ENCODE results near the gene BTG1.

BTG1 gene

GRCh38 chr12:92140896-92141536 lies 4.6 kb downstream of the BTG1 start:
- in situ Hi-C loops (cut with HindIII; ENCODE audit: low pct_ligation_motif_present, low sequenced_read_pairs) = no loop called here
- Histone ChIP-seq H3K27ac (peak overlapping the region; percentile 16), H3K36me3 (replicated peaks) (peaks cover 11% of the 10 kb centered on the region), H3K27me3 (replicated peaks) (no peaks in the 10 kb centered on the region), H3K4me3 (ENCODE audit: low read depth, low read length) (peak overlapping the region; percentile 93)
- no peak for DNase-seq
- TF ChIP-seq, protein P1, sequence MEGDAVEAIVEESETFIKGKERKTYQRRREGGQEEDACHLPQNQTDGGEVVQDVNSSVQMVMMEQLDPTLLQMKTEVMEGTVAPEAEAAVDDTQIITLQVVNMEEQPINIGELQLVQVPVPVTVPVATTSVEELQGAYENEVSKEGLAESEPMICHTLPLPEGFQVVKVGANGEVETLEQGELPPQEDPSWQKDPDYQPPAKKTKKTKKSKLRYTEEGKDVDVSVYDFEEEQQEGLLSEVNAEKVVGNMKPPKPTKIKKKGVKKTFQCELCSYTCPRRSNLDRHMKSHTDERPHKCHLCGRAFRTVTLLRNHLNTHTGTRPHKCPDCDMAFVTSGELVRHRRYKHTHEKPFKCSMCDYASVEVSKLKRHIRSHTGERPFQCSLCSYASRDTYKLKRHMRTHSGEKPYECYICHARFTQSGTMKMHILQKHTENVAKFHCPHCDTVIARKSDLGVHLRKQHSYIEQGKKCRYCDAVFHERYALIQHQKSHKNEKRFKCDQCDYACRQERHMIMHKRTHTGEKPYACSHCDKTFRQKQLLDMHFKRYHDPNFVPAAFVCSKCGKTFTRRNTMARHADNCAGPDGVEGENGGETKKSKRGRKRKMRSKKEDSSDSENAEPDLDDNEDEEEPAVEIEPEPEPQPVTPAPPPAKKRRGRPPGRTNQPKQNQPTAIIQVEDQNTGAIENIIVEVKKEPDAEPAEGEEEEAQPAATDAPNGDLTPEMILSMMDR (IDR thresholded peaks at IDR 0.05; ENCODE audit: low read depth, low read length, missing control alignments) = no peak

GRCh38 chr12:92140156-92140555 lies 5.5 kb downstream of the BTG1 start:
- no peak overlapping the region for H3K27ac ChIP-seq
- in situ Hi-C loops (cut with HindIII; ENCODE audit: low pct_ligation_motif_present, low sequenced_read_pairs) = no loop called here
- DNase-seq = no peak
- peaks cover 11% of the 10 kb centered on the region for H3K36me3 ChIP-seq (replicated peaks)
- no peaks in the 10 kb centered on the region for H3K27me3 ChIP-seq (replicated peaks)
- peak overlapping the region; percentile 93 for H3K4me3 ChIP-seq (ENCODE audit: low read depth, low read length)
- TF ChIP-seq, protein P1 (IDR thresholded peaks at IDR 0.05; ENCODE audit: low read depth, low read length, missing control alignments) = no peak

DNA sequence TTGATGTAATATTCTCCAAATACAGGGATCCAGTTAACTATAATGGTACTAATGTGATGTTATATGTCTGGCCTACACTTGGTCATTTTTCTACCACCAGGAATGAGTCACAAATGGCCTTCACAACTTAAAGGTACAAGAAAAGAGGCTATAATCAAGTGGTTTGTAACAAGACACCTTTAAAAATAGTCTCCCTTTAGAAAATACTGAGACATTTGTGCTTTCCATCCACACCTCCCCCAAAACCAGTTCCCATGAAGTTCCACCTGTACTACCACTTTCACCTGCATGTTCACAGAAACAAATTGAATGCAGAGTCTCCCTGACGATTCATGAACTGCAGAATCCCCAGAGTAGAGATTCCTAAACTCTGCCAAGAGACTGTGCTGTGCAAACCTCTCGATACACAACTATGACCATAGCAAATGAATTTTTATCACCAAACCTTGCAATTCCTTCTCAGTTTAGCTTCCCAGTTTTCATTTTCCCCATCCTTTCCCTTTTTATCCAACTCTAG lies 6.0 kb downstream of the BTG1 start:
- H3K4me3 ChIP-seq (ENCODE audit: low read depth, low read length) = peak overlapping the region; percentile 93
- no peaks in the 10 kb centered on the region for H3K27me3 ChIP-seq (replicated peaks)
- H3K36me3 ChIP-seq (replicated peaks) = peaks cover 11% of the 10 kb centered on the region
- TF ChIP-seq, protein P1 (IDR thresholded peaks at IDR 0.05; ENCODE audit: low read depth, low read length, missing control alignments) = no peak
- in situ Hi-C loops (cut with HindIII; ENCODE audit: low pct_ligation_motif_present, low sequenced_read_pairs) = no loop called here
- DNase-seq = no peak
- H3K27ac ChIP-seq = no peak overlapping the region

DNA sequence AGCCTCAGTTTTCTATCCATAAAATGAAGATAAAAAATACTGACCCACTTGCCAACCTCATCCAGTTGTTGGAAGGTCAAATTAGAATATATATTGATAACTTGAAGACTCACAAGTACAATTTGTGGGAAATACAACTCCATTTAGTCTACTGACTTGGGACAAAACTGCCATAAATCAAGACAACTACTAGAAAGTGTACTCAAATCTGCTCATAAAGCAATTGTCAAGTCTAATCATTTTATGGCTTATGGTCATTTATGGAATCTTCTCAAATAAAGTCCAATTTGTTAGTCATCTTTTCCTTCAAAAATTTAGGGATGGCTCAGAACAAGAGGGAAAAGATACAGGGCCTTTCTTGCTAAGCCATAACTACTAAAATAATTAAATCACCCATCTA lies 7.0 kb downstream of the BTG1 start:
- DNase-seq = no peak
- TF ChIP-seq, protein P1 (IDR thresholded peaks at IDR 0.05; ENCODE audit: low read depth, low read length, missing control alignments) = no peak
- in situ Hi-C loops (cut with HindIII; ENCODE audit: low pct_ligation_motif_present, low sequenced_read_pairs) = no loop called here
- no peaks in the 10 kb centered on the region for H3K27me3 ChIP-seq (replicated peaks)
- H3K36me3 ChIP-seq (replicated peaks) = peaks cover 9% of the 10 kb centered on the region
- H3K27ac ChIP-seq = peak overlapping the region; percentile 77
- H3K4me3 ChIP-seq (ENCODE audit: low read depth, low read length) = no peak overlapping the region

- Histone ChIP-seq H3K27ac (peak overlapping the region; percentile 77), H3K4me3 (ENCODE audit: low read depth, low read length) (no peak overlapping the region), H3K36me3 (replicated peaks) (peaks cover 5% of the 10 kb centered on the region), H3K27me3 (replicated peaks) (no peaks in the 10 kb centered on the region)
- TF ChIP-seq, protein P1 (IDR thresholded peaks at IDR 0.05; ENCODE audit: low read depth, low read length, missing control alignments) = no peak
- in situ Hi-C loops (cut with HindIII; ENCODE audit: low pct_ligation_motif_present, low sequenced_read_pairs) = no loop called here
- no peak for DNase-seq
Measured at GRCh38 chr12:92138144-92138543, 7.5 kb downstream of the BTG1 start.
